Neuronal stem cell (in vitro differentiated cells): Measurements from ENCODE around the gene SERPINB12.
A peak's percentile ranks its signal among the peaks of the same experiment; 100 is the strongest.

Source experiments
- DNase-seq: peaks from one replicate; pipeline ENCODE4 v3.0.0-alpha.2; 2013; ENCODE audit warnings: low spot score
- H2AFZ ChIP-seq: one replicate; pipeline ENCODE4 v1.6.1; 2013; ENCODE audit warnings: mild to moderate bottlenecking, low read length, inconsistent platforms
- H2AK5ac ChIP-seq: 2 replicates; pipeline ENCODE4 v1.6.1; 2013; ENCODE audit warnings: low read depth, mild to moderate bottlenecking, inconsistent platforms, low read length, moderate library complexity, mixed read lengths
- H2BK120ac ChIP-seq: 2 replicates; pipeline ENCODE4 v1.6.1; 2013; ENCODE audit warnings: low read depth, mild to moderate bottlenecking, inconsistent platforms, low read length, moderate library complexity, mixed read lengths
- H2BK12ac ChIP-seq: one replicate; pipeline ENCODE4 v1.6.1; 2013; ENCODE audit warnings: low read length, inconsistent platforms
- H2BK15ac ChIP-seq: 2 replicates; pipeline ENCODE4 v1.6.1; 2013; ENCODE audit warnings: mild to moderate bottlenecking, low read length, inconsistent platforms, mixed read lengths
- H2BK5ac ChIP-seq: one replicate; pipeline ENCODE4 v1.6.1; 2013; ENCODE audit warnings: inconsistent platforms, mild to moderate bottlenecking, low read length, moderate library complexity
- H3K14ac ChIP-seq: one replicate; pipeline ENCODE4 v1.6.1; 2013; ENCODE audit warnings: low read length, inconsistent platforms
- H3K18ac ChIP-seq: 2 replicates; pipeline ENCODE4 v1.6.1; 2013; ENCODE audit warnings: low read length, inconsistent platforms
- H3K23ac ChIP-seq: 2 replicates; pipeline ENCODE4 v1.6.1; 2013; ENCODE audit warnings: low read depth, mild to moderate bottlenecking, mixed read lengths, low read length, inconsistent platforms; ENCODE audit not compliant: poor library complexity
- H3K27ac ChIP-seq: replicated peaks from 3 replicates; pipeline ENCODE4 v1.5.1; 2013; ENCODE audit warnings: low read length, inconsistent platforms
- H3K27me3 ChIP-seq, 3 experiments: 2 replicates each; pipeline ENCODE4 v1.6.1; 2013; ENCODE audit warnings: low read length in 3 of 3, mild to moderate bottlenecking in 2 of 3, inconsistent platforms in 1 of 3, low read depth in 1 of 3, mixed read lengths in 1 of 3, moderate library complexity in 1 of 3; ENCODE audit not compliant: control insufficient read depth in 3 of 3, insufficient read depth in 3 of 3
- H3K36me3 ChIP-seq, 2 donors: replicated peaks in 1 of 2; 2 replicates each; pipeline ENCODE4 v1.6.1; 2013; ENCODE audit warnings: low read length in 2 of 2; ENCODE audit not compliant: control insufficient read depth in 2 of 2, insufficient read depth in 2 of 2
- H3K4ac ChIP-seq: 2 replicates; pipeline ENCODE4 v1.6.1; 2013; ENCODE audit warnings: inconsistent platforms, mild to moderate bottlenecking, low read length, moderate library complexity
- H3K4me1 ChIP-seq, 2 donors: 1 replicate in 1 of 2; 2 replicates in 1 of 2; pipeline ENCODE4 v1.6.1; 2013; ENCODE audit warnings: low read length in 2 of 2, low read depth in 1 of 2; ENCODE audit not compliant: control insufficient read depth in 2 of 2, insufficient read depth in 1 of 2
- H3K4me2 ChIP-seq: one replicate; pipeline ENCODE4 v1.6.1; 2013; ENCODE audit warnings: mild to moderate bottlenecking, low read length, inconsistent platforms; ENCODE audit not compliant: insufficient read depth, poor library complexity, severe bottlenecking
- H3K4me3 ChIP-seq, 2 donors: 2 replicates each; pipeline ENCODE4 v1.5.1; 2013; ENCODE audit warnings: low read length in 2 of 2, mild to moderate bottlenecking in 2 of 2, inconsistent platforms in 1 of 2, moderate library complexity in 1 of 2
- H3K79me1 ChIP-seq: one replicate; pipeline ENCODE4 v1.6.1; 2013; ENCODE audit warnings: low read depth, mild to moderate bottlenecking, inconsistent platforms, low read length, moderate library complexity
- H3K9ac ChIP-seq: one replicate; pipeline ENCODE4 v1.6.1; 2013; ENCODE audit warnings: mild to moderate bottlenecking, low read depth, low read length, inconsistent platforms; ENCODE audit not compliant: poor library complexity
- H3K9me3 ChIP-seq, 2 donors: replicated peaks in 1 of 2; 2 replicates each; pipeline versions ENCODE3 to v1.6.1; 2013; ENCODE audit warnings: low read length in 2 of 2, mild to moderate bottlenecking in 2 of 2, inconsistent platforms in 1 of 2, low read depth in 1 of 2, mixed read lengths in 1 of 2, moderate library complexity in 1 of 2; ENCODE audit not compliant: control insufficient read depth in 2 of 2, insufficient read depth in 1 of 2
- H4K8ac ChIP-seq: one replicate; pipeline ENCODE4 v1.6.1; 2013; ENCODE audit warnings: low read depth, mild to moderate bottlenecking, inconsistent platforms, low read length, moderate library complexity
- H4K91ac ChIP-seq: one replicate; pipeline ENCODE4 v1.6.1; 2013; ENCODE audit warnings: low read length, low read depth, mild to moderate bottlenecking, inconsistent platforms; ENCODE audit not compliant: poor library complexity
- WGBS, 2 donors: extraction: QIAGEN DNeasy Blood & Tissue Kit; methylation state at CpG; one replicate each; pipeline ENCODE4 v1.1.7; 2013; ENCODE audit warnings: missing lambda C conversion rate in 2 of 2, mixed read lengths in 1 of 2; ENCODE audit not compliant: insufficient read length in 2 of 2, insufficient replicate concordance in 1 of 2; ENCODE audit errors: extremely low coverage in 2 of 2; 5-methylcytosine and 5-hydroxymethylcytosine counted together

Gene SERPINB12

GRCh38 chr18:63564561-63564960 lies 22.4 kb downstream of the SERPINB12 start:
- Histone ChIP-seq H4K91ac (no peak overlapping the region), H2BK120ac (no peak overlapping the region), H4K8ac (no peak overlapping the region), H3K36me3 (no peaks in the 10 kb centered on the region), H3K23ac (no peak overlapping the region), H3K27me3 (no peaks in the 10 kb centered on the region), H3K9me3 (no peaks in the 10 kb centered on the region), H2BK5ac (no peak overlapping the region), H2BK12ac (no peak overlapping the region), H3K4me2 (no peak overlapping the region), H3K9ac (no peak overlapping the region), H3K4ac (no peak overlapping the region), H3K79me1 (no peaks in the 10 kb centered on the region), H3K4me1 (no peaks in the 10 kb centered on the region), H2AFZ (no peak overlapping the region), H3K14ac (no peak overlapping the region), H3K4me3 (no peak overlapping the region), H3K18ac (no peak overlapping the region), H3K27ac (no peak overlapping the region), H2BK15ac (no peak overlapping the region), H2AK5ac (no peak overlapping the region)
- DNase-seq, result no peak
- WGBS, 2 donors, result no CpG with 5 or more reads among the region's 1 CpG

GRCh38 chr18:63567276-63567675 lies 25.1 kb downstream of the SERPINB12 start:
- Histone ChIP-seq H3K79me1 (no peaks in the 10 kb centered on the region), H2BK120ac (no peak overlapping the region), H3K4me3 (no peak overlapping the region), H4K91ac (no peak overlapping the region), H3K23ac (no peak overlapping the region), H2AFZ (no peak overlapping the region), H3K27me3 (no peaks in the 10 kb centered on the region), H3K9me3 (no peaks in the 10 kb centered on the region), H3K27ac (no peak overlapping the region), H2BK5ac (no peak overlapping the region), H3K4me2 (no peak overlapping the region), H3K18ac (no peak overlapping the region), H2BK12ac (no peak overlapping the region), H3K4ac (no peak overlapping the region), H3K14ac (no peak overlapping the region), H3K36me3 (no peaks in the 10 kb centered on the region), H2BK15ac (no peak overlapping the region), H3K4me1 (no peaks in the 10 kb centered on the region), H2AK5ac (no peak overlapping the region), H4K8ac (no peak overlapping the region), H3K9ac (no peak overlapping the region)
- no CpG with 5 or more reads among the region's 5 CpGs for WGBS, 2 donors
- no peak for DNase-seq

GRCh38 chr18:63567825-63568224 lies 25.7 kb downstream of the SERPINB12 start:
- H3K14ac ChIP-seq, result peak overlapping the region; percentile 14
- no CpG with 5 or more reads among the region's 9 CpGs for WGBS, 2 donors
- H3K27ac ChIP-seq, result no peak overlapping the region

GRCh38 chr18:63570721-63571120 lies 28.6 kb downstream of the SERPINB12 start:
- H2BK120ac ChIP-seq, result no peak overlapping the region
- no peak overlapping the region for H4K8ac ChIP-seq
- H3K4ac ChIP-seq, result no peak overlapping the region
- H2BK12ac ChIP-seq, result no peak overlapping the region
- no peaks in the 10 kb centered on the region for H3K36me3 ChIP-seq
- no peak overlapping the region for H2AFZ ChIP-seq
- H3K9me3 ChIP-seq, result no peaks in the 10 kb centered on the region
- no peak overlapping the region for H3K18ac ChIP-seq
- H3K9ac ChIP-seq, result no peak overlapping the region
- H4K91ac ChIP-seq, result no peak overlapping the region
- H3K4me2 ChIP-seq, result no peak overlapping the region
- no peaks in the 10 kb centered on the region for H3K4me1 ChIP-seq
- DNase-seq, result no peak
- no peaks in the 10 kb centered on the region for H3K79me1 ChIP-seq
- H2BK5ac ChIP-seq, result no peak overlapping the region
- no peak overlapping the region for H3K23ac ChIP-seq
- 100% methylated on average over 1 of the region's 6 CpGs; no CpG with 5 or more reads in 1 of the 2 donors for WGBS, 2 donors
- no peak overlapping the region for H2BK15ac ChIP-seq
- H3K4me3 ChIP-seq, result no peak overlapping the region
- H2AK5ac ChIP-seq, result no peak overlapping the region
- H3K27ac ChIP-seq, result no peak overlapping the region
- H3K27me3 ChIP-seq, result no peaks in the 10 kb centered on the region
- H3K14ac ChIP-seq, result no peak overlapping the region

More at GRCh38 chr18:63567825-63568224, 25.7 kb downstream of the SERPINB12 start:
- Histone ChIP-seq H2BK12ac (no peak overlapping the region), H2BK5ac (no peak overlapping the region), H3K36me3 (no peaks in the 10 kb centered on the region), H4K8ac (no peak overlapping the region), H2AK5ac (no peak overlapping the region), H3K79me1 (no peaks in the 10 kb centered on the region), H4K91ac (no peak overlapping the region), H3K4me2 (no peak overlapping the region), H3K23ac (no peak overlapping the region), H3K4me1 (no peaks in the 10 kb centered on the region), H3K18ac (no peak overlapping the region), H3K9me3 (no peaks in the 10 kb centered on the region), H2AFZ (no peak overlapping the region), H2BK15ac (no peak overlapping the region), H2BK120ac (no peak overlapping the region), H3K9ac (no peak overlapping the region), H3K4ac (no peak overlapping the region), H3K4me3 (no peak overlapping the region), H3K27me3 (no peaks in the 10 kb centered on the region)
- DNase-seq, result no peak
